Posterior vena cava (tissue), 2 donors: Measurements from ENCODE around the gene CANT1. TPM values are rescaled to one million over a fixed set of nuclear protein-coding genes. Genes with fewer than 3 reads are reported as not detected.
"Not testable (repeated sequence)": the region's sequence is repeated elsewhere in the genome, so short reads cannot be mapped to it uniquely, and the experiment has no call there.

Experiments used
- DNase-seq: peaks from one replicate; pipeline ENCODE4 v3.0.0-alpha.2; 2020; ENCODE audit warnings: low spot score
- intact Hi-C, 2 donors: fragments of 100-400 bp; cut with DNase I; formaldehyde crosslinking; loops; one replicate each; pipeline versions ENCODE4 v1.14.1 to v1.14.2; 2022 to 2023
- total RNA-seq, 2 donors: library from RNA; stranded (reverse); fragmentation: NEBNext Ultra II Directional; extraction: Animal tissue kit (Norgen Biotek cat#: 25700); gene quantifications; one replicate each; pipeline ENCODE4 v1.2.1, GENCODE V29; 2021
- donor health status: DM: yes; HTN: yes; CAD: no.
- donor health status: DM: yes; HTN: yes; CAD: no.

CANT1 gene
- total RNA-seq, 2 donors from 2014 or later: 29.5 to 34.7 TPM

GRCh38 chr17:79031996-79032875 is 22.7 kb upstream of the CANT1 start:
- intact Hi-C loops: no loop called here
- peak; percentile 80 for DNase-seq

GRCh38 chr17:79030636-79031035 is 21.1 kb upstream of the CANT1 start:
- peak; percentile 20 for DNase-seq
- intact Hi-C loops: not testable (repeated sequence)

GRCh38 chr17:79029327-79030009 is 19.9 kb upstream of the CANT1 start:
- intact Hi-C loops: no loop called here
- DNase-seq: peak; percentile 56

- intact Hi-C loops: no loop called here
Observed at GRCh38 chr17:79028496-79029326, 19.1 kb upstream of the CANT1 start.

GRCh38 chr17:79027925-79028491 is 18.4 kb upstream of the CANT1 start:
- DNase-seq: peak; percentile 82
- intact Hi-C loops: no loop called here

More at GRCh38 chr17:79028496-79029326, 19.1 kb upstream of the CANT1 start:
- peak; percentile 67 for DNase-seq

GRCh38 chr17:79027274-79027924 is 17.8 kb upstream of the CANT1 start:
- peak; percentile 80 for DNase-seq
- intact Hi-C loops: no loop called here

- peak; percentile 85 for DNase-seq
- intact Hi-C loops: no loop called here
Observed at GRCh38 chr17:79026376-79027273, 17.1 kb upstream of the CANT1 start.

- intact Hi-C loops: no loop called here
Observed at GRCh38 chr17:79024901-79025737, 15.6 kb upstream of the CANT1 start.

GRCh38 chr17:79023886-79024771 is 14.6 kb upstream of the CANT1 start, which contains the start of gene C1QTNF1:
Gene C1QTNF1, plus strand, starts transcription at chr17:79024169. Its CDS starts 19,800 bp downstream, at chr17:79043969.
- intact Hi-C loops: no loop called here
- peak; percentile 91 for DNase-seq

More at GRCh38 chr17:79024901-79025737, 15.6 kb upstream of the CANT1 start:
- peak; percentile 90 for DNase-seq

GRCh38 chr17:79023180-79023705 is 13.7 kb upstream of the CANT1 start:
- peak; percentile 88 for DNase-seq
- intact Hi-C loops: no loop called here

GRCh38 chr17:79022507-79022991 is 13.0 kb upstream of the CANT1 start:
- DNase-seq: peak; percentile 96
- intact Hi-C loops: no loop called here

GRCh38 chr17:79021929-79022328 is 12.4 kb upstream of the CANT1 start:
- DNase-seq, intact Hi-C loops: not testable (repeated sequence)

GRCh38 chr17:79020631-79021301 is 11.2 kb upstream of the CANT1 start:
- intact Hi-C loops: no loop called here
- no peak for DNase-seq

GRCh38 chr17:79019632-79020584 is 10.3 kb upstream of the CANT1 start:
- intact Hi-C loops: loop anchor here in 1 of 2 donors (10.0 kb wide), 1 partner anchor 65 kb away; no protein-coding TSS in a partner anchor

More at GRCh38 chr17:79019632-79020584, 10.3 kb upstream of the CANT1 start:
- peak; percentile 95 for DNase-seq
